GM21526 (cell line): ENCODE results near the gene KRT16.
"Not testable (repeated sequence)": the region's sequence is repeated elsewhere in the genome, so short reads cannot be mapped to it uniquely, and the experiment has no call there.

Experiments
- ATAC-seq: cut with Tn5 transposase; IDR thresholded peaks from one replicate; pipeline ENCODE4 v1.9.1; 2021; ENCODE audit warnings: moderate library complexity; ENCODE audit not compliant: unreplicated experiment, low FRiP score

Gene KRT16

GRCh38 chr17:41586863-41587495 is 25.6 kb downstream of the KRT16 start, which contains the start of gene KRT14:
Gene KRT14 (minus strand): TSS chr17:41586895. CDS start chr17:41586834, 61 bp downstream.
- ATAC-seq: no peak

- no peak for ATAC-seq
These were observed 27.1 kb downstream of the KRT16 start for GRCh38 chr17:41585301-41586056.

- ATAC-seq: not testable (repeated sequence)
These were observed 28.1 kb downstream of the KRT16 start for GRCh38 chr17:41584331-41584927.

- no peak for ATAC-seq
These were observed 29.1 kb downstream of the KRT16 start for GRCh38 chr17:41583137-41584127.

- not testable (repeated sequence) for ATAC-seq
These were observed 30.3 kb downstream of the KRT16 start for GRCh38 chr17:41582061-41582968.

- no peak for ATAC-seq
These were observed 31.1 kb downstream of the KRT16 start for GRCh38 chr17:41581366-41582060.

GRCh38 chr17:41580687-41581365 is 31.7 kb downstream of the KRT16 start:
- no peak for ATAC-seq

- no peak for ATAC-seq
These were observed 32.4 kb downstream of the KRT16 start for GRCh38 chr17:41580244-41580575.

- ATAC-seq: no peak
These were observed 32.9 kb downstream of the KRT16 start for GRCh38 chr17:41579484-41580243.

- no peak for ATAC-seq
These were observed 33.6 kb downstream of the KRT16 start for GRCh38 chr17:41578971-41579370.

GRCh38 chr17:41578538-41578937 is 34.0 kb downstream of the KRT16 start:
- no peak for ATAC-seq

- ATAC-seq: not testable (repeated sequence)
These were observed 35.8 kb downstream of the KRT16 start for GRCh38 chr17:41576740-41577139.

GRCh38 chr17:41575336-41575735 is 37.2 kb downstream of the KRT16 start:
- no peak for ATAC-seq

GRCh38 chr17:41571561-41572434 is 40.8 kb downstream of the KRT16 start, which contains the start of gene KRT9:
Gene KRT9 (minus strand): TSS chr17:41572059. CDS start chr17:41571992, 67 bp downstream.
- no peak for ATAC-seq

GRCh38 chr17:41567317-41567716 is 45.2 kb downstream of the KRT16 start:
- no peak for ATAC-seq

- no peak for ATAC-seq
These were observed 47.2 kb downstream of the KRT16 start for GRCh38 chr17:41565338-41565737.
